ENCODE results near the gene DMXL2.

DMXL2 gene

DNA sequence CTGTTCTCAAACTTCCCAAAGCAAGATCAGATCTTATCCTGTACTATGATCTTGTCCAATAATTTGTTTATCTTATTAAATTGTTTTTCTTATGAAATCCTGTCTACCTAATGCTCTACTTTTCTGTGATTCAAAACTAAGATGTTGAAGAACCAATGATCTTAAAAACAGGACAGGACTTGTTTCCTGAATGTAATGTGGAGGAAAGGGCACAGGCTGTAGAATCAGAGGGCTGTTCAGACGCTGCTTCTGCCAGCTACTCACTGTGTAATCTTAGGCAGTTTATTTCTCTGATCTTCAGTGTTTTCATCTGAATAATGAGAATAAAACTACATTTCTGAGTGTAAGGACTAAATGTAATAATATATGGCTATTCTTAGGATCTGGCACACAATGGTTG lies 20.1 kb upstream of the DMXL2 start:
- Histone ChIP-seq H3K4me3 (ENCODE audit: insufficient read depth, low read length, poor library complexity, severe bottlenecking) (no peak overlapping the region), H3K36me3 (ENCODE audit: low read length) (no peaks in the 10 kb centered on the region), H3K9ac (ENCODE audit: low read length) (no peak overlapping the region), H3K4me2 (ENCODE audit: low read depth, low read length, poor library complexity, severe bottlenecking) (no peak overlapping the region), H3K79me2 (ENCODE audit: insufficient read depth, low read length) (no peaks in the 10 kb centered on the region), H3K27ac (ENCODE audit: low read depth, low read length) (no peak overlapping the region), H3F3A (ENCODE audit: insufficient read depth) (no peaks in the 10 kb centered on the region), H3K27me3 (ENCODE audit: low read length) (no peaks in the 10 kb centered on the region), H3K9me3 (ENCODE audit: insufficient read depth, low read length) (no peaks in the 10 kb centered on the region), H2AFZ (ENCODE audit: low read depth, low read length, severe bottlenecking) (no peak overlapping the region), H4K20me1 (ENCODE audit: low read depth, low read length) (no peaks in the 10 kb centered on the region), H3K9me2 (replicated peaks; ENCODE audit: insufficient read depth, low read length) (no peaks in the 10 kb centered on the region)
- TF ChIP-seq EZH2phosphoT487 (conservative IDR thresholded peaks at IDR 0.05; ENCODE audit: low read length), result no peak
- TF ChIP-seq, protein P1, sequence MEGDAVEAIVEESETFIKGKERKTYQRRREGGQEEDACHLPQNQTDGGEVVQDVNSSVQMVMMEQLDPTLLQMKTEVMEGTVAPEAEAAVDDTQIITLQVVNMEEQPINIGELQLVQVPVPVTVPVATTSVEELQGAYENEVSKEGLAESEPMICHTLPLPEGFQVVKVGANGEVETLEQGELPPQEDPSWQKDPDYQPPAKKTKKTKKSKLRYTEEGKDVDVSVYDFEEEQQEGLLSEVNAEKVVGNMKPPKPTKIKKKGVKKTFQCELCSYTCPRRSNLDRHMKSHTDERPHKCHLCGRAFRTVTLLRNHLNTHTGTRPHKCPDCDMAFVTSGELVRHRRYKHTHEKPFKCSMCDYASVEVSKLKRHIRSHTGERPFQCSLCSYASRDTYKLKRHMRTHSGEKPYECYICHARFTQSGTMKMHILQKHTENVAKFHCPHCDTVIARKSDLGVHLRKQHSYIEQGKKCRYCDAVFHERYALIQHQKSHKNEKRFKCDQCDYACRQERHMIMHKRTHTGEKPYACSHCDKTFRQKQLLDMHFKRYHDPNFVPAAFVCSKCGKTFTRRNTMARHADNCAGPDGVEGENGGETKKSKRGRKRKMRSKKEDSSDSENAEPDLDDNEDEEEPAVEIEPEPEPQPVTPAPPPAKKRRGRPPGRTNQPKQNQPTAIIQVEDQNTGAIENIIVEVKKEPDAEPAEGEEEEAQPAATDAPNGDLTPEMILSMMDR (IDR thresholded peaks at IDR 0.05; ENCODE audit: insufficient read depth, low read length, poor library complexity, severe bottlenecking), result no peak

DNA sequence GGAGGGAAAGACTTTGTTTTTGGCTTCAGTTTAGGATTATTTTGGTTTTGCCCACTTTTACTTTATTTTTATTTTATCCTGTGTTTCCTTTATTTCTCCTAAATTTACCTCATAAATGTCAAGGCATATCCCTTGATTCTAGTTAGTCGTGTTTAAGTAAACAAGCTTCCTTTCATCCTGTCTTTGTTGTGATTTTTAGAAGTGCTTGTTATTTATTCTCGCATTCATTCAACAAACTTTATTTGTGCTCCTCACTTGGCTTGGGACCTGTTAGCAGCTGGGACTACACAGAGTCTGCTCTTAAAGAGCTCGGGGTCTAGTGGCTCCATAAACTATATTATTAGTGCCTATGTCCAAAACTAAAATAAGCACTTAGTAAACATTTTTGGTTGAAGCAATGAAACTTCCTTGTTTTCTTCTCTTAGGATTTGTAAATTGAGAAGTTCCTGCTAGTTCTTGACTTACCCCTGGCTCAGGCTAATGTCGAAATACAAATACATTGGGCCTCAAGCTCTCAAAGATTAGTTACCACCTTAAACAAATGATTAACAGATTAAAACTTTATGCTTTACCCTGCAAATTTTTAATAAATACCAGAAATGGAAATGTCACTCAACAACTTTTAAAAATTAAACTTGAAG lies 19.0 kb upstream of the DMXL2 start:
- H3K27ac ChIP-seq (ENCODE audit: low read depth, low read length), result no peak overlapping the region
- H3K4me3 ChIP-seq (ENCODE audit: insufficient read depth, low read length, poor library complexity, severe bottlenecking), result no peak overlapping the region
- H3F3A ChIP-seq (ENCODE audit: insufficient read depth), result no peaks in the 10 kb centered on the region

DNA sequence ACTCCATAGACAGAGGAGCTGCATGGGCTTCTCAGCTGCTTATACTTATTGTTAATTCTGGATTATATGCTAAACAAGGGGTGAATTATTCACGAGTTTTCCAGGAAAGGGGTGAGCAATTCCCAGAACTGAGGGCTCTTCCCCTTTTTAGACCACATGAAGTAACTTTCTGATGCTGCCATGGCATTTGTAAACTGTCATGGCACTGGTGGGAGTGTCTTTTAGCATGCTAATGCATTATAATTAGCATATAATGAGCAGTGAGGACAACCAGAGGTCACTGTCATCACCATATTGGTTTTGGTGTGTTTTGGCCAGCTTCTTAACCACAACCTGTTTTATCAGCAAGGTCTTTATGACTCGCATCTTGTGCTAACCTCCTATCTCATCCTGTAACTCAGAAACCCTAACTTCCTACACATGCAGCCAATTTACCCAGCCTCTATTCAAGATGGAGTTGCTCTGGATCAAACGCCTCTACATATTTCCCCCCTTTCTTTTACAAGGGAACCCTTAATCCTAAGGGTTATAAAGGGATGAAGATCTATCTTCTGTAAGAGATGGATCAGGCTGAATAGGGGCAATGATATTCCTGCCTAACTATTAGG lies 12.1 kb upstream of the DMXL2 start:
- Histone ChIP-seq H3K36me3 (ENCODE audit: low read length) (no peaks in the 10 kb centered on the region), H2AFZ (ENCODE audit: low read depth, low read length, severe bottlenecking) (no peak overlapping the region), H4K20me1 (ENCODE audit: low read depth, low read length) (no peaks in the 10 kb centered on the region), H3K79me2 (ENCODE audit: insufficient read depth, low read length) (no peaks in the 10 kb centered on the region), H3F3A (ENCODE audit: insufficient read depth) (no peaks in the 10 kb centered on the region), H3K9ac (ENCODE audit: low read length) (no peak overlapping the region), H3K4me3 (ENCODE audit: insufficient read depth, low read length, poor library complexity, severe bottlenecking) (no peak overlapping the region), H3K27me3 (ENCODE audit: low read length) (no peaks in the 10 kb centered on the region), H3K9me3 (ENCODE audit: insufficient read depth, low read length) (no peaks in the 10 kb centered on the region), H3K27ac (ENCODE audit: low read depth, low read length) (no peak overlapping the region), H3K9me2 (replicated peaks; ENCODE audit: insufficient read depth, low read length) (no peaks in the 10 kb centered on the region), H3K4me2 (ENCODE audit: low read depth, low read length, poor library complexity, severe bottlenecking) (no peak overlapping the region)
- TF ChIP-seq, protein P1 (IDR thresholded peaks at IDR 0.05; ENCODE audit: insufficient read depth, low read length, poor library complexity, severe bottlenecking), result no peak
- TF ChIP-seq EZH2phosphoT487 (conservative IDR thresholded peaks at IDR 0.05; ENCODE audit: low read length), result no peak

More for the DNA sequence above, 19.0 kb upstream of the DMXL2 start:
- Histone ChIP-seq H2AFZ (ENCODE audit: low read depth, low read length, severe bottlenecking) (no peak overlapping the region), H3K27me3 (ENCODE audit: low read length) (no peaks in the 10 kb centered on the region), H3K9me3 (ENCODE audit: insufficient read depth, low read length) (no peaks in the 10 kb centered on the region), H3K4me2 (ENCODE audit: low read depth, low read length, poor library complexity, severe bottlenecking) (no peak overlapping the region), H3K79me2 (ENCODE audit: insufficient read depth, low read length) (no peaks in the 10 kb centered on the region), H3K9me2 (replicated peaks; ENCODE audit: insufficient read depth, low read length) (no peaks in the 10 kb centered on the region), H4K20me1 (ENCODE audit: low read depth, low read length) (no peaks in the 10 kb centered on the region), H3K9ac (ENCODE audit: low read length) (no peak overlapping the region), H3K36me3 (ENCODE audit: low read length) (no peaks in the 10 kb centered on the region)
- TF ChIP-seq, protein P1 (IDR thresholded peaks at IDR 0.05; ENCODE audit: insufficient read depth, low read length, poor library complexity, severe bottlenecking), result no peak
- TF ChIP-seq EZH2phosphoT487 (conservative IDR thresholded peaks at IDR 0.05; ENCODE audit: low read length), result no peak

All from SU-DHL-6 (cell line).